ENCODE measurements around the gene IGFALS.

DNA sequence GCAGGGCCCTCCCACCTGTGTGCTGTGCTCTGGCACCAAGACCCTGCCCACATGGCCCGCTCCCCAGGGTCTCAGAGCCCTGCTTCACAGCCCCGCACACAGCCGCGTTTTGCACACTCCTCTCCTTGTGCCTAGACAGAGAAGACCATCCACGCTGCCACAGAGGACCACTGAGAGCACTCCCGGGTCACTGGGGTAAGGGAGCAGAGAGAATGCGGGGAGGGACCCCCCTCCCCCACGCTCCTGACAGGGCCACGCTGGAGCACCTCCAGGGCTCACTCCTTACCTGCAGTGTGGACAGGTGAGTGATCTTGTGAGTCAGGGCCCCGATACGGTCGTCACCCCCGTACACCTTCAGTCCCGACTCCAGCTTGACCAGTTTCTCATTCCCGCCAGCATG lies 26.1 kb upstream of the IGFALS start:
- TF ChIP-seq POLR2A (IDR thresholded peaks at IDR 0.05), result no peak
- TF ChIP-seq, protein P1, sequence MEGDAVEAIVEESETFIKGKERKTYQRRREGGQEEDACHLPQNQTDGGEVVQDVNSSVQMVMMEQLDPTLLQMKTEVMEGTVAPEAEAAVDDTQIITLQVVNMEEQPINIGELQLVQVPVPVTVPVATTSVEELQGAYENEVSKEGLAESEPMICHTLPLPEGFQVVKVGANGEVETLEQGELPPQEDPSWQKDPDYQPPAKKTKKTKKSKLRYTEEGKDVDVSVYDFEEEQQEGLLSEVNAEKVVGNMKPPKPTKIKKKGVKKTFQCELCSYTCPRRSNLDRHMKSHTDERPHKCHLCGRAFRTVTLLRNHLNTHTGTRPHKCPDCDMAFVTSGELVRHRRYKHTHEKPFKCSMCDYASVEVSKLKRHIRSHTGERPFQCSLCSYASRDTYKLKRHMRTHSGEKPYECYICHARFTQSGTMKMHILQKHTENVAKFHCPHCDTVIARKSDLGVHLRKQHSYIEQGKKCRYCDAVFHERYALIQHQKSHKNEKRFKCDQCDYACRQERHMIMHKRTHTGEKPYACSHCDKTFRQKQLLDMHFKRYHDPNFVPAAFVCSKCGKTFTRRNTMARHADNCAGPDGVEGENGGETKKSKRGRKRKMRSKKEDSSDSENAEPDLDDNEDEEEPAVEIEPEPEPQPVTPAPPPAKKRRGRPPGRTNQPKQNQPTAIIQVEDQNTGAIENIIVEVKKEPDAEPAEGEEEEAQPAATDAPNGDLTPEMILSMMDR (IDR thresholded peaks at IDR 0.05), result no peak
- no peak for TF ChIP-seq EP300 (IDR thresholded peaks at IDR 0.05)
